Calu3 (cell line): Measurements from ENCODE around the gene OR4D2. TPM values are rescaled to one million over a fixed set of nuclear protein-coding genes. Genes with fewer than 3 reads are reported as not detected.
"Not testable (repeated sequence)": the region's sequence is repeated elsewhere in the genome, so short reads cannot be mapped to it uniquely, and the experiment has no call there.

Source experiments
- BruUV-seq: library from RNA; stranded (reverse); fragments of 400-500 nt; replicated peaks from 2 replicates; lab custom pipeline; 2021; lab: Mats Ljungman, UMichigan
- CTCF ChIA-PET: fragments of 300-600 bp; sonication (Branson Sonifier 250); formaldehyde crosslinking; loops from one replicate; lab custom pipeline; 2022; ENCODE audit warnings: antibody characterized with exemption; lab: Charles Lee
- DNase-seq: peaks from one replicate; pipeline ENCODE4 v3.0.0; 2022
- H3K27ac Mint-ChIP-seq: one replicate; pipeline ENCODE4 v1.8.0; 2022; ENCODE audit warnings: mixed read lengths; ENCODE audit not compliant: unreplicated experiment
- H3K27me3 Mint-ChIP-seq: one replicate; pipeline ENCODE4 v1.8.0; 2022; ENCODE audit warnings: mixed read lengths; ENCODE audit not compliant: unreplicated experiment
- H3K36me3 Mint-ChIP-seq: one replicate; pipeline ENCODE4 v1.8.0; 2022; ENCODE audit warnings: mild to moderate bottlenecking, moderate library complexity, mixed read lengths; ENCODE audit not compliant: insufficient read depth, unreplicated experiment
- H3K4me1 Mint-ChIP-seq: one replicate; pipeline ENCODE4 v1.8.0; 2022; ENCODE audit warnings: mild to moderate bottlenecking, low read depth, mixed read lengths; ENCODE audit not compliant: unreplicated experiment
- H3K4me3 Mint-ChIP-seq: one replicate; pipeline ENCODE4 v1.8.0; 2022; ENCODE audit warnings: mild to moderate bottlenecking, low read depth, moderate library complexity, mixed read lengths; ENCODE audit not compliant: unreplicated experiment
- H3K9me3 Mint-ChIP-seq: one replicate; pipeline ENCODE4 v1.8.0; 2022; ENCODE audit warnings: low read depth, mixed read lengths; ENCODE audit not compliant: unreplicated experiment
- intact Hi-C: fragments of 100-400 bp; cut with micrococcal nuclease; formaldehyde crosslinking; loops from one replicate; pipeline ENCODE4 v1.10.0; 2022; ENCODE audit not compliant: unreplicated experiment
- total RNA-seq: library from RNA; stranded (reverse); gene quantifications from 2 replicates; pipeline ENCODE4 v1.2.3, GENCODE V29; 2022
- TF ChIP-seq, protein P1 (sequence below): fragments of 200-600 bp; IDR thresholded peaks from one replicate; pipeline ENCODE4 v1.8.0; 2022; ENCODE audit warnings: antibody characterized with exemption; ENCODE audit not compliant: unreplicated experiment

The OR4D2 gene
- total RNA-seq, 1 experiment from 2014 or later: not detected

DNA sequence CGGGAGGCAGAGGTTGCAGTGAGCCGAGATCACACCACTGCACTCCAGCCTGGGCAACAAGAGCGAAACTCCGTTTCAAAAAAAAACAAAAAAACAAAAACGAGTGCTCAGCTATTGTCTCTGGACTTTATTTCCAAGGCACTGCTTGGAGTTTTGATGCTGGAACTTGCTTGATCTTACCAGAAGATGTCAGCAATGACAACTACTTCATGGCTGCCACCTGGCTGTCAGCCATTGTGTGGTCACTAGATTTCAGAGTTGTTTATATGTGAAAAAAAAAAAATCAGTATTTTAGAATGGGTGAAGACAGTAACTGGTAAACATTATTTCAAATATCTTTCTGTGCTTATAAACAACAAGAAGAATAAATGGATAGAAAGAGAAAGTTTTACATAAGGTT is 44.9 kb upstream of the OR4D2 start:
- TF ChIP-seq, protein P1, sequence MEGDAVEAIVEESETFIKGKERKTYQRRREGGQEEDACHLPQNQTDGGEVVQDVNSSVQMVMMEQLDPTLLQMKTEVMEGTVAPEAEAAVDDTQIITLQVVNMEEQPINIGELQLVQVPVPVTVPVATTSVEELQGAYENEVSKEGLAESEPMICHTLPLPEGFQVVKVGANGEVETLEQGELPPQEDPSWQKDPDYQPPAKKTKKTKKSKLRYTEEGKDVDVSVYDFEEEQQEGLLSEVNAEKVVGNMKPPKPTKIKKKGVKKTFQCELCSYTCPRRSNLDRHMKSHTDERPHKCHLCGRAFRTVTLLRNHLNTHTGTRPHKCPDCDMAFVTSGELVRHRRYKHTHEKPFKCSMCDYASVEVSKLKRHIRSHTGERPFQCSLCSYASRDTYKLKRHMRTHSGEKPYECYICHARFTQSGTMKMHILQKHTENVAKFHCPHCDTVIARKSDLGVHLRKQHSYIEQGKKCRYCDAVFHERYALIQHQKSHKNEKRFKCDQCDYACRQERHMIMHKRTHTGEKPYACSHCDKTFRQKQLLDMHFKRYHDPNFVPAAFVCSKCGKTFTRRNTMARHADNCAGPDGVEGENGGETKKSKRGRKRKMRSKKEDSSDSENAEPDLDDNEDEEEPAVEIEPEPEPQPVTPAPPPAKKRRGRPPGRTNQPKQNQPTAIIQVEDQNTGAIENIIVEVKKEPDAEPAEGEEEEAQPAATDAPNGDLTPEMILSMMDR: no peak
- peak; percentile 10 for DNase-seq
- H3K4me3 Mint-ChIP-seq: no peak overlapping the region
- intact Hi-C loops: loop anchor here (1.0 kb wide), 1 partner anchor 50 kb away; no protein-coding TSS in a partner anchor
- no peak overlapping the region for H3K27ac Mint-ChIP-seq
- no TSS peak for BruUV-seq
- CTCF ChIA-PET: interaction anchor here (1.0 kb wide), 1 partner anchor 51 kb away, joined by 3 read pairs; no protein-coding TSS in a partner anchor
- no peaks in the 10 kb centered on the region for H3K36me3 Mint-ChIP-seq
- H3K4me1 Mint-ChIP-seq: no peaks in the 10 kb centered on the region
- H3K9me3 Mint-ChIP-seq: no peaks in the 10 kb centered on the region
- peaks cover 47% of the 10 kb centered on the region for H3K27me3 Mint-ChIP-seq

DNA sequence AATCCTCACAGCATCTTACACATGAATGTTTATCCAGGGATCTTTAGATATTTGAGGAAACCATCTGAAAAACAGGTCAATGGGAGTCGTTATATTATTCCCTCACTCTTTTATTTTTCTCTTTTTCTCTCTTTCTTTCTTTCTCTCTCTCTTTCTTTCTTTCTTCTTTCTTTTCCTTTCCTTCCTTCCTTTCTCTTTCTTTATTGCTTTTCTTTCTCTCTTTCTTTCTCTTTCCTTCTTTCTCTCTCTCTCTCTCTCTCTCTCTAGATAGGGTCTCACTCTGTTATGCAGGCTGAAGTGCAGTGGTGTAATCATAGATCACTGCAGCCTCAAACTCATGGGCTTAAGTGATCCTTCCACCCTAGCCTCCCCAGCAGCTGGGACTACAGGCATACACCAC is 38.9 kb upstream of the OR4D2 start:
- intact Hi-C loops: no loop called here

DNA sequence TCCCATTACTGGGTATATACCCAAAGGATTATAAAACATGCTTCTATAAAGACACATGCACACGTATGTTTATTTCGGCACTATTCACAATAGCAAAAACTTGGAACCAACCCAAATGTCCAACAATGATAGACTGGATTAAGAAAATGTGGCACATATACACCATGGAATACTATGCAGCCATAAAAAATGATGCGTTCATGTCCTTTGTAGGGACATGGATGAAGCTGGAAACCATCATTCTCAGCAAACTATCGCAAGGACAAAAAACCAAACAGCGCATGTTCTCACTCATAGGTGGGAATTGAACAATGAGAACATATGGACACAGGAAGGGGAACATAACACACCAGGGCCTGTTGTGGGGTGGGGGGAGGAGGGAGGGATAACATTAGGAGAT is 34.1 kb upstream of the OR4D2 start:
- H3K9me3 Mint-ChIP-seq, BruUV-seq, H3K4me1 Mint-ChIP-seq, H3K4me3 Mint-ChIP-seq, H3K36me3 Mint-ChIP-seq, intact Hi-C loops, DNase-seq, CTCF ChIA-PET, H3K27ac Mint-ChIP-seq: not testable (repeated sequence)
- H3K27me3 Mint-ChIP-seq: peaks cover 77% of the 10 kb centered on the region

More for the DNA sequence above, 38.9 kb upstream of the OR4D2 start:
- Mint-ChIP-seq H3K4me3 (no peak overlapping the region), H3K9me3 (no peaks in the 10 kb centered on the region), H3K27ac (no peak overlapping the region), H3K36me3 (no peaks in the 10 kb centered on the region), H3K4me1 (no peaks in the 10 kb centered on the region), H3K27me3 (peaks cover 50% of the 10 kb centered on the region)
- CTCF ChIA-PET: interaction anchor here (0.6 kb wide), 1 partner anchor 292 kb away, joined by 3 read pairs; no protein-coding TSS in a partner anchor
- no peak for DNase-seq
- BruUV-seq: no TSS peak
- TF ChIP-seq, protein P1: no peak

DNA sequence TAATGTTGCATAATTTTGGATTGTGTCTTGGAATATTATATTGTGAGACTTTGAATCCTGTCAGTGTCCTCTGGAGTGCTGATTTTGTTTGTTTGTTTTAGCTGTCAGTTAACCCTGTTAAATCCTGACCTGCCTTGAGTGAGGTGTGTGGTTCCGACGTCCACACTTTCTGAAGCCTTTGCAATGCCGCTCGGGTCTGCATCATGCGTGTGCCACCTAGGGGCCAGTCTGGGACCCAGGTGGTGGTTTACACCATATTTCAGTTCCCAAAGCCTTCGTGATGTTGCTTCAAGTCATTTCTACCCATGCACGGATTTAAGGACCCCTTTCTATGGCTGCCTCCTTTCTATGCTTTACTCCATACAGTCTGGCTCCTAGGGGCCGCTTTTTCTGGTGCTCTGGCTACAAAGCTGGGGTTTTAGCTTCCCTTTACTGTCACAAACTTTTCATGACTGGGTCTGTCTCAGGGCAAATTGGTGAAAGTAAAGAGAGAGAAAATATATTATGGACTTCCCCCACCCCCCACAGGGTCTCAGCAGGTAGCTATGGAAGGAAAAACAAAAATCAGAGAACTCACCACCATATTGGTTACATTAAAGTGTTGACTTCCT is 30.0 kb upstream of the OR4D2 start:
- no peak overlapping the region for H3K4me3 Mint-ChIP-seq
- BruUV-seq: no TSS peak
- H3K4me1 Mint-ChIP-seq: no peaks in the 10 kb centered on the region
- H3K27me3 Mint-ChIP-seq: peaks cover 92% of the 10 kb centered on the region
- H3K27ac Mint-ChIP-seq: no peak overlapping the region
- CTCF ChIA-PET: interaction anchor here (0.6 kb wide), 1 partner anchor 324 kb away, joined by 3 read pairs; no protein-coding TSS in a partner anchor
- DNase-seq: peak; percentile 37
- H3K36me3 Mint-ChIP-seq: no peaks in the 10 kb centered on the region
- intact Hi-C loops: no loop called here
- H3K9me3 Mint-ChIP-seq: no peaks in the 10 kb centered on the region
- TF ChIP-seq, protein P1: peak; percentile 44

DNA sequence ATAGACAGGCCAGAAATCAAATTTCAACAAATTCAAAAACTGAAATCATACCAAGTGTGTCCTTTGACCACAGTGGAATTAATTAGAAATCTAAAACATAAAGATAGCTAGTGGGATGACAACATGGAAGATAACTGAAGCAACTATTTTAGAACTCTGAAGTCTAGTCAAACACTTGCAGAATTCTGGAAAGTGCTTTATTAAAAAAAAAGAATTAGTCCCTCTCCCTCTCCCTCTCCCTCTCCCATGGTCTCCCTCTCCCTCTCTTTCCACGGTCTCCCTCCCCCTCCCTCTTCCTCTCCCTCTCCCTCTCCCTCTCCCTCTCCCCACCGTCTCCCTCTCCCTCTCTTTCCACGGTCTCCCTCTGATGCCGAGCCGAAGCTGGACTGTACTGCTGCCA is 25.3 kb upstream of the OR4D2 start:
- Mint-ChIP-seq H3K4me3 (no peak overlapping the region), H3K27me3 (peaks cover 83% of the 10 kb centered on the region), H3K27ac (no peak overlapping the region), H3K9me3 (peaks cover 3% of the 10 kb centered on the region), H3K36me3 (no peaks in the 10 kb centered on the region), H3K4me1 (no peaks in the 10 kb centered on the region)
- DNase-seq: no peak
- CTCF ChIA-PET: no interaction called here
- intact Hi-C loops: no loop called here
- TF ChIP-seq, protein P1: no peak
- no TSS peak for BruUV-seq

DNA sequence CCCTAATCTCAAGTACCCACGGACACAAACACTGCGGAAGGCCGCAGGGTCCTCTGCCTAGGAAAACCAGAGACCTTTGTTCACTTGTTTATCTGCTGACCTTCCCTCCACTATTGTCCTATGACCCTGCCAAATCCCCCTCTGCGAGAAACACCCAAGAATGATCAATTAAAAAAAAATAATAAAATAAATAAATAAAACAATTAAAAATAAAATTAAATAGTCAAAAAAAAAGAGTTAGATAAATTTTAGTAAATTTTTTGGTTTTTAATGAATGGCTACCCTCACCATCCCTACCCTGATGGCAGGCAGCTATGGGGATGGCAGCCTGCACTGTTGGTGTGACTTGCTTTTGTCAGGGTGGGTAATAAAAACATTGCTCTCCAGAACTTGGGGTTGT is 23.4 kb upstream of the OR4D2 start:
- H3K9me3 Mint-ChIP-seq, DNase-seq, H3K36me3 Mint-ChIP-seq, intact Hi-C loops, H3K27ac Mint-ChIP-seq, H3K4me3 Mint-ChIP-seq, CTCF ChIA-PET, H3K4me1 Mint-ChIP-seq, BruUV-seq: not testable (repeated sequence)
- H3K27me3 Mint-ChIP-seq: peaks cover 83% of the 10 kb centered on the region
